Vagina (tissue), 2 donors: ENCODE data around the gene CEACAM19.

ENCODE experiments used
- POLR2A ChIP-seq, 2 donors: fragments of 450-650 bp; IDR thresholded peaks; one replicate each; pipeline ENCODE4 v1.6.1; 2017; ENCODE audit warnings: antibody characterized with exemption in 2 of 2, mild to moderate bottlenecking in 2 of 2, moderate library complexity in 2 of 2
- POLR2AphosphoS5 ChIP-seq, 2 donors: sonication (generic); formaldehyde crosslinking; IDR thresholded peaks; one replicate each; pipeline ENCODE4 v1.9.0; 2017; ENCODE audit warnings: antibody characterized with exemption in 2 of 2, mild to moderate bottlenecking in 2 of 2, low read depth in 1 of 2; ENCODE audit not compliant: insufficient read depth in 1 of 2
- TF ChIP-seq, protein P1 (sequence below), 3 experiments: fragments of 450-650 bp in 2 of 3; fragments of 200-600 bp in 1 of 3; sonication (generic) in 1 of 3; IDR thresholded peaks; one replicate each; pipeline ENCODE4 v1.5.1; 2017 to 2019; ENCODE audit warnings: antibody characterized with exemption in 3 of 3, mild to moderate bottlenecking in 2 of 3, moderate library complexity in 2 of 3

DNA sequence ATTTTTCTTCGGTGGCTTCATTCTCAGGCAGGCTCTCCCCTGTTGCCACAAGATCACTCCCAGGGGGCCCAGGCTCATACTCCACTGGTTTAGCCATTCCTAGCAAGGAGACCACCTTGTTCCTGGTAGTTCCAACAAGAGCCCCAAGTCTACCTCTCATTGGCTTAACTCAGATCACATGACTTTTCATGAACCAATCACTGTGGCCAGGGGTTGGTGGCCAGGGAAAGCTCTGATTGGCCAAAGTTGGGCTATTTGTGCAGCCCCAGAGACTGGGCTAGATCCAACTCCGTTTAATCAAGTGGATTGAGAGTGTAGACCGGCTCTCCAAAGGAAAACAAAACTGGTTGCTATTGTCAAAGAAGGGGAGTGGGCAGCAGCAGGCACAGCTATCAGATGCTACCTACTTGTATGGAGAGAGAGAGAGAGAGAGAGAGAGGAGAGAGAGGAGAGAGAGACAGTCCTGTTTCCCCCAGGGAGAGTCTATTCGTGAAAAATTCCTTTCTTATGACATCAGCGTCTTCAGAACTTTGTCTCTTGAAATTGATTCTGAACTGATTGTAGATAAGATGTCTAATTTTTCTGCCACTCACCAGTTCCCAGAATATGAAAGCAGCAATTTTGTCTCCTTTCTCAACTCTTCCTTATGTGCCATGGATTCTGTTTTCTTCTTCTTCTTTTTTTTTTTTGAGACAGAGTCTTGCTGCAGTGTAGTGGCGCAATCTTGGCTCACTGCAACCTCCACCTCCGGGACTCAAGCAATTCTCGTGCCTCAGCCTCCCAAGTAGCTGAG lies 5.9 kb downstream of the CEACAM19 start:
- TF ChIP-seq, protein P1, sequence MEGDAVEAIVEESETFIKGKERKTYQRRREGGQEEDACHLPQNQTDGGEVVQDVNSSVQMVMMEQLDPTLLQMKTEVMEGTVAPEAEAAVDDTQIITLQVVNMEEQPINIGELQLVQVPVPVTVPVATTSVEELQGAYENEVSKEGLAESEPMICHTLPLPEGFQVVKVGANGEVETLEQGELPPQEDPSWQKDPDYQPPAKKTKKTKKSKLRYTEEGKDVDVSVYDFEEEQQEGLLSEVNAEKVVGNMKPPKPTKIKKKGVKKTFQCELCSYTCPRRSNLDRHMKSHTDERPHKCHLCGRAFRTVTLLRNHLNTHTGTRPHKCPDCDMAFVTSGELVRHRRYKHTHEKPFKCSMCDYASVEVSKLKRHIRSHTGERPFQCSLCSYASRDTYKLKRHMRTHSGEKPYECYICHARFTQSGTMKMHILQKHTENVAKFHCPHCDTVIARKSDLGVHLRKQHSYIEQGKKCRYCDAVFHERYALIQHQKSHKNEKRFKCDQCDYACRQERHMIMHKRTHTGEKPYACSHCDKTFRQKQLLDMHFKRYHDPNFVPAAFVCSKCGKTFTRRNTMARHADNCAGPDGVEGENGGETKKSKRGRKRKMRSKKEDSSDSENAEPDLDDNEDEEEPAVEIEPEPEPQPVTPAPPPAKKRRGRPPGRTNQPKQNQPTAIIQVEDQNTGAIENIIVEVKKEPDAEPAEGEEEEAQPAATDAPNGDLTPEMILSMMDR (IDR thresholded peaks at IDR 0.05) = no peak
- TF ChIP-seq POLR2A (IDR thresholded peaks at IDR 0.05) (no peak), POLR2AphosphoS5 (IDR thresholded peaks at IDR 0.05; ENCODE audit: insufficient read depth in 1 of 2, low read depth in 1 of 2) (no peak)
